ENCODE results near the gene VDR. TPM values are rescaled to one million over a fixed set of nuclear protein-coding genes. Genes with fewer than 3 reads are reported as not detected.

Gene VDR
- total RNA-seq, 3 donors from 2014 or later = 83.5 to 95.1 (median 87.3) TPM

DNA sequence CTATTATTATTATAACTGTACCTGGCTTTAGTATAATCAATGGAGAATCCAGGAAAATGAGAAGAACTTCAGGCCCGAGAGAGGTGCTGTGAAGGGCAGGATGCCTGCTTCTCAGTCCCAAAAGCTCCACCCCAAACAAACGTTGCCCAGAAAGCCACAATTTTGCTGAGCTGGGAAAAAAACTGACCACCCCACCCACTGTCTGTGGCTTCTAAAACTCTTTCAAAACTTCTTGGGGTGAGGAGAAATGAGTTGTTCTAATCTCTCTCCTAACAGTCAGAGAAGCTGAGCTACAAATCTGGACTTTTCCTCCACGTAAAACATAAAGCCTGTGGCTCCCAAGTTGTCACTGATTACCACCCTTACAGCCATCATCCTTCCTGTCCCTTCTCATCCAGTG, 13.4 kb downstream of the VDR start:
- H3K4me3 Mint-ChIP-seq = no peak overlapping the region
- DNase-seq (no peak), ATAC-seq (no peak)
- H3K36me3 Mint-ChIP-seq (ENCODE audit: insufficient read depth) = peaks cover 17% of the 10 kb centered on the region
- H3K9me3 Mint-ChIP-seq = no peaks in the 10 kb centered on the region
- H3K27me3 Mint-ChIP-seq (ENCODE audit: low read depth) = peaks cover 2% of the 10 kb centered on the region
- H3K4me1 Mint-ChIP-seq (ENCODE audit: low read depth) = peaks cover 52% of the 10 kb centered on the region

DNA sequence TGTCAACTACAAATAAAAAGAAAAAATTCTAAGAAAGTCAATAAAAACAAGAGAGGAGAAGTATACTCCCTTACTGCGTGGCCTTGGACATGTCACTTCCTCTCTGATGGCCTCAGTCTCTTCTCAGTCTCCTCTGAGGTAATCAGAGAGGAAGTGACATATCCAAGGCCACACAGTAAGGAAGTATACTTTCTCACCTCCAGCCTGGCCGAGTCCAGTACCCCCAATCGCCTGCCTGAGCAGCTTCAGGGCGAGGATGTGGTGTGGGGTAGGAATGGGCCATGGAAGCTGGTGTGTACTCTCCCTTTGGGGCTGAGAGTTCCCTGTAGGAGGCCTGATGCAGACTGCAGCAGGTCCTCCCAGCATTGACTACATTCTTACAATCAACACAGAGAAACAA, 15.8 kb downstream of the VDR start:
- ATAC-seq = no peak
- peaks cover 2% of the 10 kb centered on the region for H3K27me3 Mint-ChIP-seq (ENCODE audit: low read depth)
- H3K36me3 Mint-ChIP-seq (ENCODE audit: insufficient read depth) = peaks cover 14% of the 10 kb centered on the region
- no peak overlapping the region for H3K4me3 Mint-ChIP-seq
- no peaks in the 10 kb centered on the region for H3K9me3 Mint-ChIP-seq
- H3K4me1 Mint-ChIP-seq (ENCODE audit: low read depth) = peaks cover 63% of the 10 kb centered on the region
- no peak for DNase-seq

DNA sequence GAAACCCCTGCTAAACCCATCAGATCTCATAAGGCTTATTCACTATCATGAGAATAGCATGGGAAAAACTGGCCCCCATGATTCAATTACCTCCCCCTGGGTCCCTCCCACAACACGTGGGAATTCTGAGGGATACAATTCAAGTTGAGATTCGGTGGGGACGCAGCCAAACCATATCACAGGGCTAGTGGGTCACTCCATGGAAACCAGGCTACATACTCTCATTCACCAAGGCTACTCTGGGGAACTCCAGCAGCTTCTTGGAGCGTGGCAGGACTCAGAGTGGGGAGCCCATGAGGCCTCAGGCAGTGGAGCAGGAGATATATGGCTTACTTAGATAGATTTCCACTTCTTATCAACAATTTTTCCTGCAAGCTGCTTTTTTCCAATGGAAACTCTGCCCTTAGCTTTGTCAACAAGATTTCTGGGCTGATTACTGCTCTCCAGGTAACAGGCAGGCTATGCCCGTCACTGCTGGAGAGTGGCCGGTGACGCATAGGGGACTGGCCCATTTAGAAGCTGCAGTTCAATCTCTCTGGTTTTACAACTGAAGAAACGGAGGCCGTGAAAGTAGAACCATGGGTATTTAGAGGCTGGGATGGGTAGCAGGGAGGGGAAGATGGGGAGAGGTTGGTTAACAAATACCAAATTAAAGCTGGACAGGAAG, 16.5 kb downstream of the VDR start:
- H3K36me3 Mint-ChIP-seq (ENCODE audit: insufficient read depth) = peaks cover 15% of the 10 kb centered on the region
- no peak overlapping the region for H3K4me3 Mint-ChIP-seq
- H3K4me1 Mint-ChIP-seq (ENCODE audit: low read depth) = peaks cover 64% of the 10 kb centered on the region
- H3K27me3 Mint-ChIP-seq (ENCODE audit: low read depth) = no peaks in the 10 kb centered on the region
- H3K9me3 Mint-ChIP-seq = no peaks in the 10 kb centered on the region
- no peak for DNase-seq
- no peak for ATAC-seq

DNA sequence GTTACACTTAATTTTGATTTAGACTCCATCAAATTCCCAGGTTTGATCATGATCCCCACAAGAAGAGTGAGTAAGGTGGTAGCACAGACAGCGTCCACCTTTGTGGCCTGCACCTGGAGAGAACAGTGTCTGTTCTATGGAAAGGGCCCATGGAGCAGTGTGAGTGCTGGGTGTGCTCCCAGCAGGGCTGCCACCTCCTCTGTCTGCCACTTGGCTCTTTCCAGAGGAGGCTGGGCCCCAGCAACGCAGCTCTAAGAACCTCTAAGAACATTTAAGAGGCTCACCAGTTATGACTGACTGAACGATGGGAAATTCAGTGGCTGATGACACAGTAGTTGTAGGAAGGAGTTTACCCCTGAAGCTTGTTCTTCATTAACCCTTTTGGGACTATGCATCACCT, 17.3 kb downstream of the VDR start:
- H3K4me1 Mint-ChIP-seq (ENCODE audit: low read depth) = peaks cover 68% of the 10 kb centered on the region
- no peaks in the 10 kb centered on the region for H3K27me3 Mint-ChIP-seq (ENCODE audit: low read depth)
- no peak for ATAC-seq
- no peak overlapping the region for H3K4me3 Mint-ChIP-seq
- H3K36me3 Mint-ChIP-seq (ENCODE audit: insufficient read depth) = peaks cover 13% of the 10 kb centered on the region
- no peaks in the 10 kb centered on the region for H3K9me3 Mint-ChIP-seq
- DNase-seq = no peak

DNA sequence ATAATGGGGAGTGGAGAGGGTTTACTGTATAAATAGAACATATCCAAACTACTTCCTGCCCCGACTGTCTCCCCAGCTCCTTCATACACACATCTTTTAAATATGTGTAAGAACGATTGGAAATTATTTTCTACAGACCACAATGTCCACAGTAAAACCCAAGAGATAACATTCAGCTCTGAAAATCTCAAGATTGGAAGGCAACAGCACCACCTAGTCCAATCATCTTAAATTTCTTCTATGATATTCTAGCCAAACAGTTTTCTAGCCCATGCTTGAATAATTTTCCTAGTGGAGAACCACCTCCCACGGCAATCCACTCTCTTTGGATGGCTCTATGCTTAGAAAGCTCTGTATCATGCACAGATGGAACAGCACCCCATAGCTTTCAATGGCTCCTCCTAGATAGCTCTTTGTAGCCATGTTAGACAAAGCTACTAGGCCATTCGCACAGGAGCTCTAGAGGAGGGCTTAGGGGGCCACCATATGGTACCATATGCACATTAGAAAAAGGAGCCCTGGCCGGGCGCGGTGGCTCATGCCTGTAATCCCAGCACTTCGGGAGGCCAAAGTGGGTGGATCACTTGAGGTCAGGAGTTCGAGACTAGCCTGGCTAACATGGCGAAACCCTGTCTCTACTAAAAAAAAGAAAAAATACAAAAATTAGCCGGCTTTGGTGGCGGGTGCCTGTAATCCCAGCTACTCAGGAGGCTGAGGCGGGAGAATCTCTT, 18.1 kb downstream of the VDR start:
- Mint-ChIP-seq H3K9me3 (no peaks in the 10 kb centered on the region), H3K27me3 (ENCODE audit: low read depth) (no peaks in the 10 kb centered on the region), H3K4me3 (no peak overlapping the region), H3K4me1 (ENCODE audit: low read depth) (peaks cover 74% of the 10 kb centered on the region), H3K36me3 (ENCODE audit: insufficient read depth) (peaks cover 10% of the 10 kb centered on the region)
- no peak for DNase-seq
- no peak for ATAC-seq

DNA sequence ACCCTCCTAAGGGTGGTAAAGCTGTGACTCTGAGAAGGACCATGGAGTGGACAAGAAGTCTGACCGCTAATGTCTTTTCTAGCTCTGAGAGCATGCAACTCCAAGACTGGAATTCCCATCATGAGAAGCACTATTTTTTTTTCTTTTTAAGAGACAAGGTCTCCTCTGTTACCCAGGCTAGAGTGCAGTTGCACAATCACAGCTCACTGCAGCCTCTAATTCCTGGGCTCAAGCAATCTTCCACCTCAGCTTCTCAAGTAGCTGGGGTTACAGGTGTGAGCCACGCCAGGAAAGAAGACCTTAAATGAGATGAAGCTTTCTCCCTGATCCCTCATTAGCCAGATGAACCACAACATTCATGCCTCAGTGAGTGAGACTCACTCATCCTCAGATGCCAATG, 19.2 kb downstream of the VDR start:
- no peaks in the 10 kb centered on the region for H3K9me3 Mint-ChIP-seq
- H3K36me3 Mint-ChIP-seq (ENCODE audit: insufficient read depth) = peaks cover 15% of the 10 kb centered on the region
- no peak for ATAC-seq
- H3K4me1 Mint-ChIP-seq (ENCODE audit: low read depth) = peaks cover 76% of the 10 kb centered on the region
- no peaks in the 10 kb centered on the region for H3K27me3 Mint-ChIP-seq (ENCODE audit: low read depth)
- no peak for DNase-seq
- no peak overlapping the region for H3K4me3 Mint-ChIP-seq

DNA sequence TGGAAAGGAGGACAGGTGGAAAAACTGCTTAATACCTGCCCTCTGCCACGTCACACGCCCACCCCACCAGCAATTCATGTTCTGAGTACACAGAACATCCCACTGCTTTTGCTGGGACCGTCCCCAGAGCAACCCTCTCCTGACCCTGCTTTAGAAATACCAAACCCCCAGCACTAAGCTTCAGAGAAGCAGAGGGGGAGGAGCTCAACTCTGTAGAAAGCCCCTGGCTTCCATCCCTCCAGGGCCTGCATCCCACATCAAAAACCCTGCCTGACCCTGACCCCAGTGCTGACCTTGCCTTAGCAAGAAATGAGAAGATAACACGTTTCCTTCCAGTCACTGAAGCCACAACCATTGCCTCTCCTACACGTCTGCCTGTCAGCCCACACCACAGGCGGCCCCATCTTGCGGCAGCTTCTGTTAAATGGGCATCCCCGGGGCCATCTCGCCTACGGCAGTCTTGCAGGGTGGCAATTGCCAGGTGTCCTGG, 19.7 kb downstream of the VDR start:
- Mint-ChIP-seq H3K4me3 (peak overlapping the region; percentile 70), H3K27me3 (ENCODE audit: low read depth) (no peaks in the 10 kb centered on the region), H3K9me3 (no peaks in the 10 kb centered on the region), H3K36me3 (ENCODE audit: insufficient read depth) (peaks cover 15% of the 10 kb centered on the region), H3K4me1 (ENCODE audit: low read depth) (peaks cover 75% of the 10 kb centered on the region)
- DNase-seq (peak; percentile 29), ATAC-seq (peak; percentile 84 to 88)

DNA sequence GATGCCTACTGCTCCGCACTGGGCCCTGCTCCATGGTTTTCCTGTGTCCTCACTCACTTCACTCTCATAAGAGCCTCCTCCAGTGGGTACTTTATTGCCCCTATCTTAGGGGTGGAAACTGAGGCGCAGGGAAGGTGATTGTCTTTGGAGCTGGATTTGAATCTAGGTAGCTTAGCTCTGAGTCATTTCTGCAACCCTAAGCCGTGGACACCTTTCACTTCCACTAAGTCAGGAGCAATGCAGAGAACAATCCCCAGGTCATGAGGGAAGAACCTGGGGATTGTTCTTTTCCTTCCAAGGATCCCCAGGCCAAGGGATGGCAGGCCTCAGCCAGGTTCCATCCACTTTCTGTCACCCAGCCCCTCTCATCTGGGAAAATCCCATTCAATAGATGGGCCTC, 20.3 kb downstream of the VDR start:
- H3K36me3 Mint-ChIP-seq (ENCODE audit: insufficient read depth) = peaks cover 17% of the 10 kb centered on the region
- ATAC-seq = no peak

DNA sequence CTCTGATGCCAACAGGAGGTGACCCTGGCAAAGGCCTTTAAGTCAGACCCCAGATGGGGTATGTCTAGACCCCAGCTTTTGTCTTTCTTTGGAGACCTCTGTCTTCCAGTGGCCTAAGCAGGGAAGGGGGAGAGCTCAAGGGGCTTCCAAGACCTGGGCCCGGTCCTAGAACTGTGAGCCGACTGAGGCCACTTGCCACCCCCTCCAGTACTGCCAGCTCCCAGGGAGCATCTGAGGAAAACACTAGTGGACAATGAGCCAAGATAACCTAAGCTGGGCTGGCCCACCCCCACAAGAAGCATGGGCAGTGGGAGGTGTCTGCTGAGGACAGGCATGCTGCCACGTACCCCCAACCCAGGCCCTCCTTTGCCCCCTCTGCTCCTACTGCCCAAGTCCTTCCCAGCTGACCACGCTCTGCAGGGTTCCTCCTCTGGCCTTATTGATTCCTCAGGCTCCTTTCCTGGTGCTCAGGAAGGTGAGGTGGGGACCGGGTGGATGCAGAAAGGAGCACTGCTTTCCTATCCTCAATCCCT, 21.1 kb downstream of the VDR start:
- DNase-seq = no peak
- peaks cover 68% of the 10 kb centered on the region for H3K4me1 Mint-ChIP-seq (ENCODE audit: low read depth)
- no peaks in the 10 kb centered on the region for H3K9me3 Mint-ChIP-seq
- no peak for ATAC-seq
- H3K27me3 Mint-ChIP-seq (ENCODE audit: low read depth) = no peaks in the 10 kb centered on the region
- peak overlapping the region; percentile 84 for H3K4me3 Mint-ChIP-seq
- peaks cover 19% of the 10 kb centered on the region for H3K36me3 Mint-ChIP-seq (ENCODE audit: insufficient read depth)

More for the DNA sequence above, 20.3 kb downstream of the VDR start:
- H3K9me3 Mint-ChIP-seq = no peaks in the 10 kb centered on the region
- H3K4me3 Mint-ChIP-seq = peak overlapping the region; percentile 70
- no peaks in the 10 kb centered on the region for H3K27me3 Mint-ChIP-seq (ENCODE audit: low read depth)
- peaks cover 74% of the 10 kb centered on the region for H3K4me1 Mint-ChIP-seq (ENCODE audit: low read depth)
- DNase-seq = no peak

DNA sequence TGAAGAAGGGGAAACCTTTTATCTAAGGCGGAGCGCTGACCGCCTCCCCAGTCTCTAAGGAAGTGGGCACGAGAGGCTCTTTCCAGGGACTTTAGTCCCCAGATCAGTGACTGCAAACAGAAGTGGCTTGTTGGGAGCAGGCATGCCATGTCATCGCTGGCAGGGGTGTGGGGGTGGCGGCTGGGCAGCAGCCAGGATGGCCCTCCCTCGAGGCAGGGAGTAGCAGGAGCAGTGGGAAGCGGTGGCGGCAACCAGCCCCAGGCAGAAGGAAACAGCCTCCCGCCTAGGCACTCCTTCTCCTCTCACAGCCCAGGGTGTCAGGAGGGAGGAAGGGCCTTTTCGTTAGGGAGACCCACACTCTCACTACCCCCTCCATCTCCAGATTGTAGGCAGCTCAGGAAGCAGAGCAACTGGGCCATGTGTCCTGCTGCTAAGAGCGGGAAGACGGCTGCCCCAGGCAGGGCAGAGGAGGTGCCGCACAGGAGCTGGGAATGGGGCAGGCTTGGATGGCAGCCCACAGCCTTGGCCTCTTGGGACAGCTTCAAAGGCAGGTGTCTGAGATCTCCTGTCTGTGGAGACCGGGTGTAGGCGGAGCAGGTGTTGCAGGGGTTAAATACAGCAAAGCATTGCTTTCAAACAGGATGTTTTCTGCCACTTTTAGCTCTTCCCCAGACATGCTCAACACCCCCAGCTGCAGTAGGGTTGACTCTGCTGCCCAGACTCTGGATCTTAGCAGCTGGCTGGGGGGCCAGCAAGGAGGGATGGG, 21.8 kb downstream of the VDR start:
- H3K9me3 Mint-ChIP-seq = no peaks in the 10 kb centered on the region
- ATAC-seq (peak in 1 of 2 donors; percentile 19), DNase-seq (no peak)
- H3K4me3 Mint-ChIP-seq = peak overlapping the region; percentile 84
- H3K4me1 Mint-ChIP-seq (ENCODE audit: low read depth) = peaks cover 63% of the 10 kb centered on the region
- H3K36me3 Mint-ChIP-seq (ENCODE audit: insufficient read depth) = peaks cover 27% of the 10 kb centered on the region
- H3K27me3 Mint-ChIP-seq (ENCODE audit: low read depth) = no peaks in the 10 kb centered on the region

DNA sequence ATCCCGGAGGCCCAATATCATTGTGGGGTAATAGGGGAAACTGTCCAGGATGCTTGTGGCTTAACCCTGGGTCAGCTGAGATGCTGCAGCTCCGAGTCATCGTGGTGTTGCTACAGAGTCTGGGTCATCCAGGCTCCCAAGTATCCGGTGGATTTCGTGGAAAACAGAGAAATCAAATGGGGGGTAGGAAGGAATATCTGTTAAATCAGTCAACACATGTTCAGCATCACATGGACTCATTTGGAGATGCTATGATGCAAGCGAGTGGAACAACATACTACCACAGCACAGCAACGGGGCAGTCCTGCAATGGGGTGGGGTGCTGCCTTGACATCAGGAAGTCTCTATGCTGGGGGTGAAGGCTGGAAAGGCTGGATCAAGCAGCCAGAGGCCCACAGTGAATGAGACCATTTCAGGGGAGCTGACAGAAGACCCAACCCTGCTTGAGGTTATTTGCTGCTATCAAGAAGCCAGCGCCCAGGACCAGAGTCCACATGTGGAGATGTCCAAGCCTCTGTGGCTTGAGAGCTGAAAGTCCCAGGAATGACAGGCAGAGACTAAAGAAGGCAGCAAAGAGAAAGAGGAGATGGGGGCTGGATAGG, 22.9 kb downstream of the VDR start:
- Mint-ChIP-seq H3K4me1 (ENCODE audit: low read depth) (peaks cover 55% of the 10 kb centered on the region), H3K4me3 (peak overlapping the region; percentile 72), H3K36me3 (ENCODE audit: insufficient read depth) (peaks cover 23% of the 10 kb centered on the region), H3K9me3 (no peaks in the 10 kb centered on the region), H3K27me3 (ENCODE audit: low read depth) (no peaks in the 10 kb centered on the region)
- DNase-seq = no peak
- ATAC-seq = no peak

DNA sequence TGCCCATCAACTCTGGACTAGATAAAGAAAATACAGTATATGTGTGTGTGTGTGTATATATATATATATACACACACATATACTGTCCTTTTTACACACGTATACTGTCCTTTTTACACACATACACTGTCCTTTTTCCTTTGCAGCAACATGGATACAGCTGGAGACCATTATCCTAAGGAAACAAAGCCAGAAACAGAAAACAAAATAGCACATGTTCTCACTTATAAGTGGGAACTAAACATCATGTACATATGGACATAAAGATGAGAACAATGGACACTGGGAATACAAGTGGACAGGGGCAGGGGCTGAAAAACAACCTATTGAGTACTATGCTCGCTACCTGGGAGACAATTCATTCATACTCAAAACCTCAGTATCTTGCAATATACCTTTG, 23.7 kb downstream of the VDR start:
- H3K4me3 Mint-ChIP-seq = no peak overlapping the region

DNA sequence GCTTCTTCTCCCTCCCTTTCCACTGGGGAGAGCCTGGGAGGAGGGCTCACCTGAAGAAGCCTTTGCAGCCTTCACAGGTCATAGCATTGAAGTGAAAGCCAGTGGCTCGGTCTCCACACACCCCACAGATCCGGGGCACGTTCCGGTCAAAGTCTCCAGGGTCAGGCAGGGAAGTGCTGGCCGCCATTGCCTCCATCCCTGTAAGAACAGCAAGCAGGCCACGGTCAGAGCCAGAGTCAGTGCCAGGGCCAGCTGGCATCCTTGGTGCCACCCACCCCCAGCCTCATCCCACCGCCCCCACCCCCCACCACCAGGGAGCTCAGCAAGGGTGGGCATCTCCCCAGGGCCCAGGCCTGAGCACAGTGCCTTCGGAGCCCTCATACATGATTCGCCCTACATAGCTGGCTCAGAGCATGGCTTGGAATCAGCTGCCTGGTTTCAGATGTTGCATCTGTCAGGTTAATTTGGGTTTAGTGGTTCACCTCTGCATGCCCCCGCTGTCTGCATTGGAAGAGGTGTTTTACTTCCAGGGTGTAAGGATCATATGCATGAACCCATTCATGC, 25.8 kb downstream of the VDR start:
- no peaks in the 10 kb centered on the region for H3K27me3 Mint-ChIP-seq (ENCODE audit: low read depth)
- H3K4me3 Mint-ChIP-seq = no peak overlapping the region
- DNase-seq (no peak), ATAC-seq (no peak)
- peaks cover 32% of the 10 kb centered on the region for H3K36me3 Mint-ChIP-seq (ENCODE audit: insufficient read depth)
- no peaks in the 10 kb centered on the region for H3K9me3 Mint-ChIP-seq
- peaks cover 27% of the 10 kb centered on the region for H3K4me1 Mint-ChIP-seq (ENCODE audit: low read depth)

More for the DNA sequence above, 23.7 kb downstream of the VDR start:
- H3K9me3 Mint-ChIP-seq = no peaks in the 10 kb centered on the region
- peaks cover 46% of the 10 kb centered on the region for H3K4me1 Mint-ChIP-seq (ENCODE audit: low read depth)
- H3K36me3 Mint-ChIP-seq (ENCODE audit: insufficient read depth) = peaks cover 25% of the 10 kb centered on the region
- no peak for DNase-seq
- H3K27me3 Mint-ChIP-seq (ENCODE audit: low read depth) = no peaks in the 10 kb centered on the region
- no peak for ATAC-seq

All from activated T-cell treated with anti-CD3 and anti-CD28 coated beads, Interleukin-2, amount 50 U/mL, for 4 hours (primary cell).